Upper lobe of left lung (tissue), 4 donors: Measurements from ENCODE around the gene CCDC86.

ENCODE experiments used
- CTCF ChIP-seq, 6 experiments: fragments of 450-650 bp in 4 of 6; fragments of 200-600 bp in 2 of 6; sonication (generic) in 2 of 6; IDR thresholded peaks; one replicate each; pipeline ENCODE4 v1.5.1; 2016 to 2019; ENCODE audit warnings: antibody characterized with exemption in 6 of 6
- POLR2A ChIP-seq, 4 donors: fragments of 450-650 bp; IDR thresholded peaks; one replicate each; pipeline ENCODE4 v1.5.1; 2016 to 2017; ENCODE audit warnings: antibody characterized with exemption in 4 of 4, mild to moderate bottlenecking in 2 of 4
- POLR2AphosphoS5 ChIP-seq, 2 donors: sonication (generic); formaldehyde crosslinking; IDR thresholded peaks; one replicate each; pipeline ENCODE4 v1.5.1; 2017; ENCODE audit warnings: antibody characterized with exemption in 2 of 2

- TF ChIP-seq POLR2AphosphoS5 (IDR thresholded peaks at IDR 0.05) (no peak), CTCF (IDR thresholded peaks at IDR 0.05) (no peak), POLR2A (IDR thresholded peaks at IDR 0.05) (no peak)
Observed at GRCh38 chr11:60859616-60860250, 17.8 kb downstream of the CCDC86 start.
